GM12873 (cell line): Measurements from ENCODE around the gene TMEM17.

ENCODE experiments used
- TF ChIP-seq, protein P1 (sequence below): IDR thresholded peaks from 2 replicates; pipeline ENCODE4 v1.5.1; 2012; ENCODE audit warnings: low read depth, mild to moderate bottlenecking, moderate library complexity, low read length, control low read depth; ENCODE audit not compliant: insufficient read depth; ENCODE audit errors: missing control alignments

Gene TMEM17

DNA sequence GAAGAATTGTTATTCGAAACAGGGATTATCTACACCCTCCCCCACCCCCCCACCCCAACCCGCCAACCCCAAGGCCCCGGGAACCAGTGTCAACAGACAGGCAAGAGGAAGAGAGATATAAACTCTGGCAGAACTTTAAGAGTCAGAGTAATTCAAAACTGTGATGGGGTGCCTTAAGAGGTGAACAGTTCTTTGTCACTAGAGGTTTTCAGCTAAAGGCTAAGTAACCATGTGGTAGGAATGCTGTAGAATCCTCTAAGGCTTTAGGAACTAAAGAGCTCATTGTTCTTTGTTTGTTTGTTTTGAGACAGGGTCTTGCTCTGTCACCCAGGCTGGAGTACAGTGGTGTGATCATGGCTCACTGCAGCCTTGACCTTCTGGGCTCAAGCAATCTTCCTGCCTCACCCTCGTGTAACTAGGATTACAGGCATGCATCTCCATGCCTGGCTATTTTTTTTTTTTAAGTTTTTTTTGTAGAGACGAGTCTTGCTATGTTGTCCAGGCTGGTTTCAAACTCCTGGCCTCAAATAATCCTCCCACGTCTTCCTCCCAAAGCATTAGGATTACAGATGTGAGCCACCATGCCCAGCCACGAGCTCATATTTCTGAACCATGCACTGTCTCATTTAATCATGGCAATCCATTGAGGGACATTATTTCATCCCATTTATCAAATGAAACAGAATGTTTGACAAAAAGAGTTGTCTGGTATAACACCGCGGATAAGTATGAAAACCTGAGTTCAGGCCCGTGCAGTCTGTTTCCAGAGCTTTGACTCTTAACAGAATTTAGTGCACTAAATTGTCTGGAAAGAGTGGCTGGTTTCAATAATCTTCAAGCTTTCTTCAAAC is 20.8 kb upstream of the TMEM17 start:
- TF ChIP-seq, protein P1, sequence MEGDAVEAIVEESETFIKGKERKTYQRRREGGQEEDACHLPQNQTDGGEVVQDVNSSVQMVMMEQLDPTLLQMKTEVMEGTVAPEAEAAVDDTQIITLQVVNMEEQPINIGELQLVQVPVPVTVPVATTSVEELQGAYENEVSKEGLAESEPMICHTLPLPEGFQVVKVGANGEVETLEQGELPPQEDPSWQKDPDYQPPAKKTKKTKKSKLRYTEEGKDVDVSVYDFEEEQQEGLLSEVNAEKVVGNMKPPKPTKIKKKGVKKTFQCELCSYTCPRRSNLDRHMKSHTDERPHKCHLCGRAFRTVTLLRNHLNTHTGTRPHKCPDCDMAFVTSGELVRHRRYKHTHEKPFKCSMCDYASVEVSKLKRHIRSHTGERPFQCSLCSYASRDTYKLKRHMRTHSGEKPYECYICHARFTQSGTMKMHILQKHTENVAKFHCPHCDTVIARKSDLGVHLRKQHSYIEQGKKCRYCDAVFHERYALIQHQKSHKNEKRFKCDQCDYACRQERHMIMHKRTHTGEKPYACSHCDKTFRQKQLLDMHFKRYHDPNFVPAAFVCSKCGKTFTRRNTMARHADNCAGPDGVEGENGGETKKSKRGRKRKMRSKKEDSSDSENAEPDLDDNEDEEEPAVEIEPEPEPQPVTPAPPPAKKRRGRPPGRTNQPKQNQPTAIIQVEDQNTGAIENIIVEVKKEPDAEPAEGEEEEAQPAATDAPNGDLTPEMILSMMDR = no peak

DNA sequence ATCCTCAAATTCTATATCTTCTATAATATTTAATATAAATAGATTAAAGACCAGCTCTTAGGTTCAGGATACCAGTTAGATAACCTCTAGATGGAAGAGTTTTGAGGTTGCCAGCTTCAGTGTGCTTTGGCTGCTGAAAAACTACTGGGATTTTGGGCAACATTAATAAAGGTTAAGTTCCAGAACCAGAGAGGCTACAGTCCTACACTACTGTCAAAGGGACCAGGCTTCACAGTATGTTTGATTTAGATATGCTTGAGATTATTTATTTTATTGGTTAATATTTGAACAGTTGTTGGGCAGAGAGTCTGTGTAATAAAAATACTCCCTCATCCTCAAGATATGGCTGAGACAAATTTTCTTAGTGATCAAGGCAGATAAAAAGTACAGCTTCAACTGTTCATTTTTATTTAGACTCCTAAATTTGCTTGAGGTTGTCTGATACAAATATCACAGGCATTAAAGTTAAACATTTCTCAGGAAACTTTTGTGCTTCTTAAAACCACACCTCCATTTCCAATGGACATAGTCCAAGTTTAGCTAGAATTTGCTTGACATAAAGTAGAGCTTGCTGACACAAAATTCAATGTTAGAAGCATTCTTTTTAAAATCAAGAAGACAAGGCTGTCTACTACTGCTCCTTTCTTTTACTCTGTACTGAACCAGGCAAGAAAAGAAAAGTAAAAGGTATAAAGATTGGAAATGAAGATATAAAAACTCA is 19.7 kb upstream of the TMEM17 start:
- TF ChIP-seq, protein P1 = no peak

DNA sequence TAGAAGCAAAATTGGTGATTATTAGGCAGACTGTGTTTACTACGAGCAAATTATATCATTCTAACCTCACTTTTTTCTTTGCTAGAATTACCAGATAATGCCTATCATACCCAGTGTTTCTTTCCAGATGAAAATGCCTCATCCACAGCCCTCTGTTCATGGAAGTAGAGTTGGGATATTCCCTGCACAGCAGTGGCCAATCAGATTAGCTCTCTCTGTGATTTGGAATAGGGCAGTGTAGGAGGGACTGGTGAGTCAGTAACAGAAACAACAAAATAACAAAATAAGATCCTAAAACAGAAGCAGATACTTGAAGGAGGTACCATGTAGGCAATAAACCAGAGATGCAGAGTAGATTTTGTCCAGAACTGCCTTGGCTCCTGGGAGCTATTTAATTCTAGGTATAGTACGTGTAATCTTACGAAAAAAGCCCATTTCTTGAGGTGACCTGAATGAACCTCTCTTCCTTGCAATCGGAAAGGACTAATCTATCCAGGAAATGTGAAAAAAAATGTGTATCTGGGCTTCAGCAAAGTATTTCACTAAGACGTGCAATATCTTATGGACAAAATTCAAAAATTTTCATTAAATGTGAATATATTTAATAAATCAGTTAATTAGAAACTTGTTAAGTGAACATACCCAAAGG is 18.4 kb upstream of the TMEM17 start:
- TF ChIP-seq, protein P1 = no peak

DNA sequence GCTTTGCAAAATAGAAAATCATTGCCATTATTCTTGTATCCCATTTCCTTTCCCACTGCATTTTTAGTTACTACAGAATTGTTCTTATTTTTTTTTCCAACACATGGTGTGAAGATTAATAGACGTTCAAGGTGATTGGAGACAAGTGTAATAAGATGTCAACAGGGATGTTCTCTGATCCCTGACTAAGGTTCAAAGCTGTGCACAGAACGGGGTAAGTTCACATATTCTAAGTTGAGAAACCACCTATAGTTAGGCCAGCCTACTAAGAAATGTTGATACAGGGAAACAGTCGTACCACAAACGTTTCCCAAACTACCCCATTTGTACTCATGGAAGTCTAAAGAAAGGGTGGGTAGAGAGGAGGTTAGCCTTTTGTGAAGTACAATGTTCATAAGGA is 6.4 kb upstream of the TMEM17 start:
- TF ChIP-seq, protein P1 = no peak

DNA sequence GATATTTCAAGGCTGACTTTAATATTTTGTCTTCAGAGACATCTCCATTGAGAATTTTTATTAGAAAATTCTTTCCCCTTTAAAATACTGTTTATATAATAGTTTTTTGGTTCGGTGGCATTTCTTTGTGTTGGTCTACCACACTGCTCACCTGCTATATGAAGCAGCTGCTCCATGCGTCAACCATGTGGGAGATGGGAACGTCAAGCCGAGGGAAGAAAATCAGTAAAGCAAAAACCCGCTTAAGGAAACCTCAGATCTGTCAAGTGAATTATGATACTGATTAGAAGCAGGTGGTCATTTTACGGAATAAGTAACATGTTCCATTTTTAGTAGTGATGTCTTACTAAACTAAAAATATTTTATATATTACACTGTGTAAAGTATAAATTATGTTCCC is 5.6 kb upstream of the TMEM17 start:
- TF ChIP-seq, protein P1 = no peak

DNA sequence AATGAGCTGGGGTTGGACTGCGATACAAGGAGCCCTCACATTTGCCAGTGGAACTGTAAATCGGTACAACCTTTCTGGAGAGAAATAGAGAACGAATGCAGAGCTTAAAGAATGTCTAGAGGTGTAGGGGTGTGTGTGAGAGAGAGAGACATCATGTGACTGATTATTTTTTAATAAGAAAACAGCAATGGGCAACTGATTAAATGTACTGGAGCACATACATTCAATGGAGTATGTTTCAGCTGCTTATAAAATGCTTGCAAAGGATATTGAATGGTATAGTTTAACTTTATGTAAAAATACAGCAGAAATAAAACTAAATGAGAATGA is 391 bp upstream of the TMEM17 start:
- TF ChIP-seq, protein P1 = no peak

DNA sequence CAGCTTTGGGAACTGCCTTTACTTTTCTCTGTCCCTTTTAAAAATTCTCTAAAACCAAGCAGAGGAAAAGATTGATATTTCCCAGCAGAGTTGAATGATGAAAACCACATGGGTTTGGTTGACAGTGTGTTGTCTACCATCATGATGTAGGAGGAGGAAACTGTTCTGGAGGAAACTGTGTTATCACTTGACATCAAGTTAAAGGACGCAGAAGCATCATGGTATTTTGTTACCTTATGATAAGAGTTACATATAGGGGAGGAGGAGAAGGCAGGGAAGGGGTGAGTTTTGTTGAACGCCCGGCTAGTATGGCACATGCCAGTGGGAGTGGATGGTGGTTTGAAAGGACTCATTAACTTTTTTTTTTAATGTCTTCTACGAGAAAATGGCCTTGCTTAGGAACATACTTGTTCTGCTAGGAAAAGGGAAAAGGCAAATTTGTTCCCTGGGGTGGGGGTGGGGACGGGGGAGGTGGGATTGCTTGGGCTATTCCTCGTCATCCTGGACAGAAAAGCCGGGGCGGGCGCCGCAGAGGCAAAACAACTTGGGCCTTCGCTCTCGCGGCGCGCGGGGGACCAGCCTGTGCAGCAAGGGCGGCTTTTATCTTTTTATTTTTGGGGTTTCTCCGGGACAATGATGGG is 766 bp downstream of the TMEM17 start:
- TF ChIP-seq, protein P1 = no peak
